ENCODE measurements around the gene NADK2.

Gene NADK2

GRCh38 chr5:36277521-36278176 is 35.9 kb upstream of the NADK2 start:
- no peaks in the 10 kb centered on the region for H3K36me3 ChIP-seq (replicated peaks)
- H3K4me3 ChIP-seq (ENCODE audit: low read depth, low read length) = no peak overlapping the region
- TF ChIP-seq CTCF (IDR thresholded peaks at IDR 0.05; ENCODE audit: low read depth, low read length, missing control alignments) = no peak
- H3K27me3 ChIP-seq (replicated peaks) = no peaks in the 10 kb centered on the region
- no peak for DNase-seq
- in situ Hi-C loops (cut with HindIII; ENCODE audit: low pct_ligation_motif_present, low sequenced_read_pairs) = no loop called here
- H3K27ac ChIP-seq = no peak overlapping the region

GRCh38 chr5:36276864-36277263 is 35.1 kb upstream of the NADK2 start:
- no peak for DNase-seq
- in situ Hi-C loops (cut with HindIII; ENCODE audit: low pct_ligation_motif_present, low sequenced_read_pairs) = no loop called here
- Histone ChIP-seq H3K4me3 (ENCODE audit: low read depth, low read length) (no peak overlapping the region), H3K36me3 (replicated peaks) (no peaks in the 10 kb centered on the region), H3K27ac (no peak overlapping the region), H3K27me3 (replicated peaks) (no peaks in the 10 kb centered on the region)
- TF ChIP-seq CTCF (IDR thresholded peaks at IDR 0.05; ENCODE audit: low read depth, low read length, missing control alignments) = no peak

GRCh38 chr5:36273809-36274526 is 32.2 kb upstream of the NADK2 start:
- H3K27ac ChIP-seq = no peak overlapping the region
- in situ Hi-C loops (cut with HindIII; ENCODE audit: low pct_ligation_motif_present, low sequenced_read_pairs) = no loop called here
- no peaks in the 10 kb centered on the region for H3K27me3 ChIP-seq (replicated peaks)
- TF ChIP-seq CTCF (IDR thresholded peaks at IDR 0.05; ENCODE audit: low read depth, low read length, missing control alignments) = no peak
- no peak for DNase-seq
- no peaks in the 10 kb centered on the region for H3K36me3 ChIP-seq (replicated peaks)
- H3K4me3 ChIP-seq (ENCODE audit: low read depth, low read length) = no peak overlapping the region

- in situ Hi-C loops (cut with HindIII; ENCODE audit: low pct_ligation_motif_present, low sequenced_read_pairs) = no loop called here
- H3K4me3 ChIP-seq (ENCODE audit: low read depth, low read length) = no peak overlapping the region
- no peak for DNase-seq
- no peaks in the 10 kb centered on the region for H3K36me3 ChIP-seq (replicated peaks)
- TF ChIP-seq CTCF (IDR thresholded peaks at IDR 0.05; ENCODE audit: low read depth, low read length, missing control alignments) = no peak
- no peak overlapping the region for H3K27ac ChIP-seq
- no peaks in the 10 kb centered on the region for H3K27me3 ChIP-seq (replicated peaks)
Measured at GRCh38 chr5:36272136-36272690, 30.5 kb upstream of the NADK2 start.

GRCh38 chr5:36270876-36271575 is 29.3 kb upstream of the NADK2 start:
- no peaks in the 10 kb centered on the region for H3K36me3 ChIP-seq (replicated peaks)
- in situ Hi-C loops (cut with HindIII; ENCODE audit: low pct_ligation_motif_present, low sequenced_read_pairs) = no loop called here
- no peak overlapping the region for H3K27ac ChIP-seq
- H3K4me3 ChIP-seq (ENCODE audit: low read depth, low read length) = no peak overlapping the region
- H3K27me3 ChIP-seq (replicated peaks) = no peaks in the 10 kb centered on the region
- TF ChIP-seq CTCF (IDR thresholded peaks at IDR 0.05; ENCODE audit: low read depth, low read length, missing control alignments) = no peak
- DNase-seq = no peak

All from brain microvascular endothelial cell (primary cell).